Activated CD4-positive, CD25-positive, alpha-beta regulatory T cell (primary cell): ENCODE measurements around the gene MARCHF6.
A peak's percentile ranks its signal among the peaks of the same experiment; 100 is the strongest.
"Not testable (repeated sequence)": the region's sequence is repeated elsewhere in the genome, so short reads cannot be mapped to it uniquely, and the experiment has no call there.

ENCODE experiments used
- DNase-seq, 4 experiments: peaks; one replicate each; lab custom pipeline; 2025; lab: John Stamatoyannopoulos, UW

The MARCHF6 gene

DNA sequence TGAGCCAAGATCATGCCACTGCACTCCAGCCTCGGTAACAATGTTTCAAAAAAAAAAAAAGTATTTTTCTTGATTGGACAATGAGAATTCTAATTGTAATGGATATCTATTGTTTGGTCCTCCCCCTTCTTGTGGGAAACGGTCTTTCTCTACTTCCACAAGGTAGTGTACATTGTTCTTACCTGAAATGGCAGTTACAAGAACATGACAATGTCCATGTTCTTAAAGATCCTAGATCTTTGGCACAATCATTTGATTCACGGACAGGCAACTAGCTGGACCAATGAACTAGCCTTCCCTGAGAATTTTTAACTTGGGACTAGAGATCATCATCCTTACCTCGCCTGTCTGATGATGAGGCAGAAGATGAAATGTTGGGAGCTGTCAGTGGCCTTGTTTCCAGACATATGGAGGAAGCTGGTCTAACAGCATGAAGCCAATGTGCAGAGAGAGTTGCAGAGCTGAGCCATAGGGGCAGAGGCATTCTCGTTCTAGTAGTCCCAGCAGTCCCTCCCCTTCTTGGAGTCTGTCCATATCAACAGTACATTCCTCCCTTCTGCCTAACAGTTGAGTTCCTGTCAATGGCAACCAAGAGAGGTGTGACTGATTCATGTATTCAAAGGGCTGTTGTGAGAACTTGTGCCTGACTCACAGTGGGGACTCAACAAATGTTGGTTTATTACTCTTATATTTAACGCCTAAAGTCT, 2.1 kb upstream of the MARCHF6 start:
- no peak for DNase-seq

GRCh38 chr5:10351919-10352318, 1.6 kb upstream of the MARCHF6 start:
- DNase-seq, result no peak

DNA sequence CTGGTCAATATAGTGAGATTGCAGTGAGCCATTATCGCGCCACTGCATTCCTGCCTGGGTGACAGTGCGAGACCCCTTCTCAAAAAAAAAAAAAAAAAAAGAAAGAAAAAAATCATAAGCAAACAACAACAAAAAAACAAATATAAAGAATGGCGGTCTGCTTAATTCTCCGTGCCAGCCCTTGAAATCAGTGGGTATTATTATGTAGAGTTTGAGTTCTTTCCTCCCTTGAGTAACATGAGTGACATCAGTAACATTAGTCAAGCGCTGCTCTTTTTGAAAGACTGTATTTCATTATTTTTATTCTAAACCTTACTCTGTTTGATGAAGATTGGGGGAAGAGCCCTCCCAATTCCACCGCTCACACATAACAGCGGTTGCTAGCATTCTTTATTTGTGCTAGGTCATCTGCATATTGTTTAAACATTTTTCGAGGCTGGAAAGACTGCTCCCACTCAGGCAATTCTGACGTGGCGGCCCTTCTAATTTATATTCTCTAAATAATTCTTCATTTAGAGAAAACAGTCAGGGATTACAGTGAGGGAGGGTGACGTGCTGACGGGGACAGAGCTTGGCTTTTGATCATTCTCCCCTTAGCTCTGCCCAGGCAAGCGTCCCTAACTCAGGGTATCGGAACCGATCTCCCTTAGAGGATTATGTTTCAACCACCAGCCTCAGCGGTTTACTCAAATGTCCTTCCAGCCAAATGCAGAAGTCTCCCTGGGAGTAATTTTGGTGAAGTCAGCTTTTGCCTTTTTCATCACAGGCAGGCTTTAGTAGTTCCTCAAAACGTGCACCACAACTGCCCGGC, 860 bp upstream of the MARCHF6 start:
- no peak for DNase-seq

GRCh38 chr5:10354048-10354872, 765 bp downstream of the MARCHF6 start:
- DNase-seq, result peak in 3 of 4 experiments; percentile 21 to 28 (median 22)

DNA sequence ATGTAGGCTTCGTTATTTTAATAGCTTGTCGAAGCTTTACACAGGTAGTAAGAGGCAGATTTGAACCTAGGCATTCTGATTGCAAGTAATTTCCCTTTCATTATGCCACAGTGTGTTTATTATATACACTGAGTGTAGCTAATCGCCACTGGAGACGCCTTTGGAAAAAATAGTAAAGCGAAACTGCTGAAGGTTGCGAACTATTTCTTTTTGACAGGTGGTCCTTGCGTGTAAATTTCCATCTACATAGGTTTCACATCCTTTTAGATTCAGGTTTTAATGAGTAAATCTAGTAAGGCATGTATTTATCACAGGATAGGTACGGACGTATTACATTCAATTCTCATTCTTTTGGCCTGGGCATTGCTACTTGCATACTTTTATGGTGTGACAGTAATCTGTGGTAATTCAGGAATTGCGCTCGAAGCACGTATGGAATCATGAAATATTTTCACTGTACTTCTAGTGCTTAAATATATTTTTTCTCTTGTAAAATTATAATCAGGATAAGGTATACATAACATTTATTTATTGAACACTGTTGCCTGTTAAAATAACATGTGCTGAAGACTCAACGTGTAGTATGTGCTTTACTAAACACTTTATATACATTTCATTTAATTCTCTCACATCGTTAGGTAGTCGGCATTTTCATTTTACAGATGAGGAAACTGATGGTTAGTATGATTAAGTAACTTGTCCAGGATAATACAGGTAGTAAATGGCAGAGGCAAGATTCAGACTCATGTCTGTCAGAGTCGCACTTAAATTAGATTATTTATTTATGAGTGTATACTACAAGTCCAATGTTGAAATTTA, 1.8 kb downstream of the MARCHF6 start:
- DNase-seq, result no peak

DNA sequence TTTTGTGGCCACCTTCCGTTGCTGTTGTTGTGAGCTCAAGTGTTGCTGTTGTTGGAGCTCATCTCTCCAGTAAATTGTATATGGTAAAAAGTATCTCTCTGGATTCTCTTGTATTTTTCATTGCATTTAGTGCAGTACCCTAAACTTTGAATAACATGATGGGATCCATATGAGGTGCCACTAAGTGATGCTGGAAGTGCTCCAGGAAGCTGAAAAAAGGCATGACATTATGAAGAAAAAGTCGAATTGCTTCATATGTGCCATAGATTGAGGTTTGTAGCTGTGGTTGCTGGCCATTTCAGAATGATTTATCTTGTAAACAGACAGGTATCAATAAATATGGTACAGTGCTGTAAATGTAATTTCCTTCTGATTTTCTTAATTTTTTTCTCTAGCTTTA, 5.5 kb downstream of the MARCHF6 start:
- no peak for DNase-seq

DNA sequence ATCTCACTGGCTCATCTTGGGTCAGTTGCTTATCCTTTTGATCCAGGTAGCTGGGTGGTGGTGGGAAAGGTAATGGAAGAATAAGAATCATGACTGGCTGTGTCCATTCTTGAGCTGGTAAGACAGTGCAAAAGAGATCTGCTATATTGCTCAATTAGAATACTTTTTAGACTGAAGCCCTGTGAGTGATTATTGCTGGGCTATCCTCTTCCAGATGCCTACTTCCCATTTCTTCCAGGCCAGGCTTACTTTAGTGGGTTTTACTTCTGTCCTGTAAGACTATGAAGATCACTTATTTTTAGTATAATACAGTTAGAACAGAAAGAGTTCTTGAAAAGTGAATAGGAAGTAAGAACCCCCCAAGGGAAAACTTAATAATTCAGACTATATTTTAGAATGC, 7.2 kb downstream of the MARCHF6 start:
- DNase-seq, result no peak

- DNase-seq, result no peak
Observed at GRCh38 chr5:10363519-10364185, 10.2 kb downstream of the MARCHF6 start.

DNA sequence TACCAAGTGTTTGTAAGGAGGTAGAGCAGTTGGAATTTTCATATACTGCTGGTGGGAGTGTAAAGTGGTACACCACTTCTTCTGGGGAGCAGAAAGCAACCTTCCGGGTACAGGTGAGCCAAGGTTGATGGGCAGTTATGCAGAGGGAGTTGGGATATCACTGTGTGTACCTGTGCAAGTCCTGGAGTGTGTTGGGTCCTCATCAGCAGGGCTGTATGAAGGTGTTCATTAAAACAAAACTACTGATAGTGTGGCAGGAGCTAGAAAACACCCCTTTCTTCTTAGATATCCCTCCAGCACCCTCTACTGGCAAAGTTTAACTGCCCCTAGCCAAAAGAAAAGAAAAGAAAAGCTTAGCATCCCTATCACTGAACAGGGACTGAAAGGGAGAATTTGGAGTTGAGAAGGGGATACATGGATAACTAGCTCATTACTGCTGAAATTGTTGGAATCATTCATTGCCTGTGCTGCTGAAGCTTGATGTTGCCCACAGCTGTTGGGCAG, 10.7 kb downstream of the MARCHF6 start:
- no peak for DNase-seq

- DNase-seq, result no peak
Observed at GRCh38 chr5:10365782-10366181, 12.3 kb downstream of the MARCHF6 start.

- DNase-seq, result no peak
Observed at GRCh38 chr5:10366310-10367272, 13.1 kb downstream of the MARCHF6 start.

GRCh38 chr5:10367579-10367978, 14.1 kb downstream of the MARCHF6 start:
- DNase-seq, result no peak

DNA sequence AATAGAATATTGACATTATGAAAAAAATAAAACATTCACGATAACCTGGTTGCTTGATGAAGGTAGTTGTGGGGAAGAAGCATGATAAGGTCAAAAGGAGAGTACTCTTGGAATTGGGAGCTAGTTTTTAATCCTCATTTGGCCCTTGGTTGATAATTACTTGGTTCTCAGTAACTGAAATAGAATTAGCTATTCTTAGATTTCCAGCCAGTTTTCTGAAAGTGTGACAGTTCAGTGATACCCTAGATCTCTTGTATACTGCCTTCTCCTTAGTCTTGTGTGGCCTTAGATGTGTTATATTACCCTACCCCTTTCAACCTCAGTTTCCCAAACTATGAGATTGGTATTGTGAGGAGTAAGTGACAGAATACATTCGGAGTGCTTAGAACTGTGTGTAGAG, 17.4 kb downstream of the MARCHF6 start:
- DNase-seq, result no peak

- DNase-seq, result not testable (repeated sequence)
Observed at GRCh38 chr5:10371369-10371768, 17.9 kb downstream of the MARCHF6 start.

- DNase-seq, result no peak
Observed at GRCh38 chr5:10372726-10373709, 19.5 kb downstream of the MARCHF6 start.

GRCh38 chr5:10374046-10375022, 20.8 kb downstream of the MARCHF6 start:
- no peak for DNase-seq

DNA sequence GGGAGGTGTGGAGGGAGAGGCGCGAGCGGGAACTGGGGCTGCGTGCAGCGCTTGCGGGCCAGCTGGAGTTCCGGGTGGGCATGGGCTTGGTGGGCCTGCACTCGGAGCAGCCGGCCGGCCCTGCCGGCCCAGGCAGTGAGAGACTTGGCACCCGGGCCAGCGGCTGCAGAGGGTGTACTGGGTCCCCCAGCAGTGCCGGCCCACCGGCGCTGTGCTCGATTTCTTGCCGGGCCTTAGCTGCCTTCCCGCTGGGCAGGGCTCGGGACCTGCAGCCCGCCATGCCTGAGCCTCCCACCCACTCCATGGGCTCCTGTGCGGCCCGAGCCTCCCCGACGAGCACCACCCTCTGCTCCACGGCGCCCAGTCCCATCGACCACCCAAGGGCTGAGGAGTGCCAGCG, 21.7 kb downstream of the MARCHF6 start:
- DNase-seq, result not testable (repeated sequence)
